RWPE1 (cell line): Measurements from ENCODE around the gene ADGRL2.

Source experiments
- CTCF ChIA-PET: fragments of 350-600 bp; sonication (Branson Sonifier 250); formaldehyde crosslinking; extraction: SDS; loops from one replicate; lab custom pipeline; 2021; lab: Yijun Ruan, JAX
- POLR2A ChIA-PET: fragments of 400-600 bp; formaldehyde crosslinking; extraction: SDS; loops from one replicate; lab custom pipeline; 2020; ENCODE audit warnings: antibody characterized with exemption; ENCODE audit not compliant: low non-redundant PET; lab: Yijun Ruan, JAX
- DNase-seq: peaks from one replicate; pipeline ENCODE4 v3.0.0; 2012; ENCODE audit warnings: low spot score
- H3K27ac ChIP-seq: fragments of 450-650 bp; 2 replicates; pipeline ENCODE4 v1.5.1; 2017
- CTCF ChIP-seq: fragments of 450-650 bp; conservative IDR thresholded peaks from 2 replicates; pipeline ENCODE4 v1.5.1; 2017; ENCODE audit warnings: low read depth, mild to moderate bottlenecking

The ADGRL2 gene

DNA sequence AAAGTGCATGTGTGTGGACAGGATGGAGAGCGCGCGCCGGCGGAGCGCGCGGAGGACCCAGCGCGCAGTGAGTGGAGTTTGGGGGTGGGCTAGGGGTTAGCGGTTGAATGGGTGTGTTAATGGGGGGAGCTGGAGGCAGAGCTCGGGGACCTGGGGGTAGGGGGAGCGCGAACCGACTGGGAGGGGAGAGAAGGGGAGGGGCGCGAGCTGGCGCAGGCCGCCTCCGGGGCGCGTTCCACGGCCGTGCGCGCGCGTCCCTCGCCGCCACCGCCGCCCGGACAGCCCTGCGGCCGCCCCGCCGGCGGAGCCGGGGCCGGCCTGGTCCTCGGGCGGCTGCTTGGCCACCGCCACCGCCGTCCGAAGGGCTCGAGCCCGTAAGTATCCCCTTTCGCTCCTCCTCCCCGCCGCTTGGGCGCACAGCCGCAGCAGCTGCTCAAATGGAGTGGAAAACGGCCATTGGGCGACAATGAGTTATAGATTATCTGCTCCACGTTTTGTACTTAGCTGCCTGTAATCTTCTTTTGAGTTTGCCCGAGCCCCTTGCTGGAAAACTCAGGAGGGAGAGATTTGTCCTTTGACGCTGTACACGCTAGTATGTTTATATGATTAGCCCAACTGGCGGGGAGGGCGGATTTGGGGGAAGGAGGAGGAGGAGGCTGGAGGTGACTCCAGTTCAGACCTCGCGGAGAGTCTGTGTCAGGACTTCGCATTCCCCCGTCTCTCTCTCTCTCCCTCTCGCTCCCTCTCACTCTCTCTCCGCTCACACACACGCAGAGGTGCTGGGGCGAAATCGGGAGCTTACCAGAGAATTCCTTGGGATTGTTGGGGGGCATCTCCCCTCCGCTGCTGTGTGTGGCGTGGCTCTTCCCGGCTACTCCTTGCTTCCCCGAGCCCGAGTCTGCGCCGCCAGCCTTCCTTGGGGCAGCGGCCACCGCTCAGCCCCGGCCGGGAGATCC is at the start of gene ADGRL2:
Gene ADGRL2, plus strand, starts transcription at position 240 of the 956 bp plus-strand sequence. CDS start 36,051 bp downstream, outside the sequence.
- no peak for TF ChIP-seq CTCF
- H3K27ac ChIP-seq: peak within 1 kb of the TSS; percentile 82
- ChIA-PET POLR2A (no interaction called here), CTCF (no interaction called here)
- DNase-seq: peak; percentile 36

GRCh38 chr1:81752840-81753239 is 47.9 kb upstream of the ADGRL2 start:
- no peak overlapping the region for H3K27ac ChIP-seq
- ChIA-PET POLR2A (no interaction called here), CTCF (interaction anchor here (0.7 kb wide), 1 partner anchor 854 kb away, joined by 3 read pairs; no protein-coding TSS in a partner anchor)
- DNase-seq: no peak
- TF ChIP-seq CTCF: no peak

DNA sequence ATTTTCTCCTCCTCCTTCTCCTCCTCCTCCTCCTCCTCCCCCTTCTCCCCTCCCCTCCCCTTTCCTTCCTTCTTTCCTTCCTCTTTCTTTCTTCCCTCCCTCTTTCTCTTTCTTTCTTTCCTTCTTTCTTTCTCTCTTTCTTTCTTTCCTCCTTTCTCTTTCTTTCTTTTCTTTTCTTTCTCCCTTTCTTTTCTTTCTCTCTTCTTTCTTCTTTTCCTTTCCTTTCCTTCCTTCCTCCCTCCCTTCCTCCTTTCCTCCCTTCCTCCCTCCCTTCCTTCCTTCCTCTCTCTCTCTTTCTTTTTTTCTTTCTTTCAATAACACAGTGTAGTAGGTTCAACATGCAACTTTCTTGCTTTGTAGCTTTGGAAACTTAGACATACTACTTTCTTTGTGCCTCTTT is 46.3 kb upstream of the ADGRL2 start:
- no peak overlapping the region for H3K27ac ChIP-seq
- CTCF ChIA-PET: interaction anchor here (0.6 kb wide), 1 partner anchor 1044 kb away, joined by 5 read pairs; no protein-coding TSS in a partner anchor
- no peak for TF ChIP-seq CTCF
- DNase-seq: no peak
- POLR2A ChIA-PET: no interaction called here

DNA sequence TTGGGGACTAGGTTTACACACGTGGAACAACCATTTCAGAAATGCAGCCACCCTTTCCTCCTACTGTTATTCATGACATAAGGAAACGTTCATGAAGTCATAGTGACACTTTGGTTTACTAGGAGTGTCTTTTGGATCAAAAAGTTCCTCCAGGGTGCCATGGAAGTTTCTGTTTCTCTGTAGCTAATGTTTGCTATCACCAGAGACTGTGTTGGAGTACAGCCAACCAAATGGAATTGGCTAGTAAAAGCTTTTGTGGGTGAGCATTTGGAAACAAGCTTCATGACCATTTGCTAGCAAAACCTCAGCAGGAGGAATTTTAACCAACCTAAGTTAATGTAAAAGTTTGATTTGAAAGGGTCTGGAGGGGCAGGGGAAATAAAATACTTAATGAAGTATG is 43.9 kb upstream of the ADGRL2 start:
- TF ChIP-seq CTCF: no peak
- DNase-seq: no peak
- ChIA-PET POLR2A (no interaction called here), CTCF (no interaction called here)
- H3K27ac ChIP-seq: no peak overlapping the region

GRCh38 chr1:81757398-81758020 is 43.2 kb upstream of the ADGRL2 start:
- no peak for DNase-seq
- TF ChIP-seq CTCF: no peak
- CTCF ChIA-PET: no interaction called here
- no peak overlapping the region for H3K27ac ChIP-seq
- POLR2A ChIA-PET: no interaction called here

GRCh38 chr1:81758181-81758580 is 42.6 kb upstream of the ADGRL2 start:
- DNase-seq: no peak
- H3K27ac ChIP-seq: no peak overlapping the region
- POLR2A ChIA-PET: no interaction called here
- CTCF ChIA-PET: interaction anchor here (0.6 kb wide), 1 partner anchor 1286 kb away, joined by 3 read pairs; no protein-coding TSS in a partner anchor
- TF ChIP-seq CTCF: no peak
